Right lobe of liver (tissue), 4 donors: Measurements from ENCODE around the gene PTPN6.

Source experiments
- CTCF ChIP-seq, 4 donors: fragments of 200-600 bp in 3 of 4; fragments of 450-650 bp in 1 of 4; IDR thresholded peaks; one replicate each; pipeline versions ENCODE4 v1.5.1 to v1.8.0; 2016 to 2022; ENCODE audit warnings: antibody characterized with exemption in 4 of 4, mild to moderate bottlenecking in 2 of 4
- POLR2A ChIP-seq: fragments of 450-650 bp; IDR thresholded peaks from one replicate; pipeline ENCODE4 v1.6.1; 2017; ENCODE audit warnings: antibody characterized with exemption, mild to moderate bottlenecking
- donor health status: DM: no; HTN: no; CAD: no.
- donor health status: DM: no; HTN: no; CAD: no.
- donor health status: DM: no; HTN: yes; CAD: no.

DNA sequence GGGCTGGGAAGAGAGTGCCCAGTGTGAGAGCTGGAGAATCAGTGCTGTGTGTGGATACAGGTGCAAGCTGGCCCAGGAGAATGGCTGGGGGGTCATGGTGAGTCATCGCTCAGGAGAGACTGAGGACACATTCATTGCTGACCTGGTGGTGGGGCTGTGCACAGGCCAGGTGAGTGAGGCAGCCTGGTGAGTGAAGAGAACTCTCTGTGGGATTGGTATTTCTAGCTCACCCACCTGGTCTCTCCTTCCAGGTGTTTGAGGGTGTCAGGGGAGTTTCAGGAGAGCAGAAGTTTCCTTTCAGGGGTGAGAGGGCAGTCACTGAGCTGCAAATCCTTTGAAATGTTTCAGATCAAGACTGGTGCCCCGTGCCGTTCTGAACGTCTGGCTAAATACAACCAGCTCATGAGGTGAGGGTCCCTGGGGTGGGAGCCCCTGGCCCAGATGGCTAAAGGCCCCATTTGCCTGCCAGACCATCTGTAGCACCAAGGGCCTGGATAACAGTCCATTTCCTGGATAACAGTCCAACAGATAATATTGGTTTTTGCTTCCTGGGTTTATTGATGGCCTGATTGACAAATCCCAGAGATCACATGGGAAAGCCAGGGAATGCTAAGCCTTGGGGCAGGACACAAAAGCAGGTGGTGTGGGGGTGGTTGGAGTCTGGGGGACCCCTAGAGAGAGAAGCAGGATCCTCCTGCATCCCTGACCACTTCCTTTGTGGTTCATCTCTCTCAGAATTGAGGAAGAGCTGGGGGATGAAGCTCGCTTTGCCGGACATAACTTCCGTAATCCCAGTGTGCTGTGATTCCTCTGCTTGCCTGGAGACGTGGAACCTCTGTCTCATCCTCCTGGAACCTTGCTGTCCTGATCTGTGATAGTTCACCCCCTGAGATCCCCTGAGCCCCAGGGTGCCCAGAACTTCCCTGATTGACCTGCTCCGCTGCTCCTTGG lies 28.9 kb upstream of the PTPN6 start:
- TF ChIP-seq CTCF (IDR thresholded peaks at IDR 0.05) (no peak), POLR2A (no peak)
